Prostate gland (tissue), 2 donors: ENCODE results near the gene SOX2.

Source experiments
- POLR2A ChIP-seq: fragments of 450-650 bp; IDR thresholded peaks from one replicate; pipeline ENCODE4 v1.6.1; 2016; ENCODE audit warnings: antibody characterized with exemption, mild to moderate bottlenecking
- TF ChIP-seq, protein P1 (sequence below), 4 experiments: fragments of 200-600 bp in 2 of 4; fragments of 450-650 bp in 2 of 4; sonication (generic) in 2 of 4; IDR thresholded peaks; 1 replicate in 3 of 4; 2 replicates in 1 of 4; pipeline ENCODE4 v1.5.1; 2016 to 2019; ENCODE audit warnings: antibody characterized with exemption in 4 of 4, mild to moderate bottlenecking in 2 of 4, moderate library complexity in 2 of 4

DNA sequence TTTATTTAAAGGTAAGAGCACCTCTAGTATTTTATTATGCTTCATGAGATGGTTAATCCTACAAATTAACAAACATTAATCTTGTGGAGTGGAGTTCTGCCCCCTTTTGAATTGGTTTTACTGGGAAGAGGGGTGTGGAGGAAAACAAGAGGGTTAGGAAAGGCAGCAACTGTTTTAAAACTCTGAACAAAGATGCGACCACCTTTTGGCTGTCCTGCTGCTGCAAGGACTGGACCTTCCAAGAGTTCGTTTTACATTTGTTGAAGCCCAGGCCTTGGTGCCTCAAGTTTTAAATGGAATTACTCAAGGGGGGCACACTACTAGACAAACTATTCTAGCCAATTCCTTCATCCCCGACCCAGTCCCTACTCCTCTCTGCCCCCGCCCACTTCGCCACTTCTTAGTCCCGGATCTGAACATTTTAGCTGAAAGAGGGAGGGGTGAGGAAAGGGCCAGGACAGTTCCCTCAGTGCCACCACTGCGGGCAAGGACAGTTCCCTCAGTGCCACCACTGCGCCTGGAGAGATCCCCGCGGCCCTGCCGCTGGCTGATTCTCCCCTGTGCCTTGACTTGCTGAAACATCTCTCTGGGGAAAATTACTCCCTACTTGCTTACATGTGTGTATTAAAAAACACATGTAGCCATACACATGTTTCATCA, 11.2 kb downstream of the SOX2 start:
- TF ChIP-seq, protein P1, sequence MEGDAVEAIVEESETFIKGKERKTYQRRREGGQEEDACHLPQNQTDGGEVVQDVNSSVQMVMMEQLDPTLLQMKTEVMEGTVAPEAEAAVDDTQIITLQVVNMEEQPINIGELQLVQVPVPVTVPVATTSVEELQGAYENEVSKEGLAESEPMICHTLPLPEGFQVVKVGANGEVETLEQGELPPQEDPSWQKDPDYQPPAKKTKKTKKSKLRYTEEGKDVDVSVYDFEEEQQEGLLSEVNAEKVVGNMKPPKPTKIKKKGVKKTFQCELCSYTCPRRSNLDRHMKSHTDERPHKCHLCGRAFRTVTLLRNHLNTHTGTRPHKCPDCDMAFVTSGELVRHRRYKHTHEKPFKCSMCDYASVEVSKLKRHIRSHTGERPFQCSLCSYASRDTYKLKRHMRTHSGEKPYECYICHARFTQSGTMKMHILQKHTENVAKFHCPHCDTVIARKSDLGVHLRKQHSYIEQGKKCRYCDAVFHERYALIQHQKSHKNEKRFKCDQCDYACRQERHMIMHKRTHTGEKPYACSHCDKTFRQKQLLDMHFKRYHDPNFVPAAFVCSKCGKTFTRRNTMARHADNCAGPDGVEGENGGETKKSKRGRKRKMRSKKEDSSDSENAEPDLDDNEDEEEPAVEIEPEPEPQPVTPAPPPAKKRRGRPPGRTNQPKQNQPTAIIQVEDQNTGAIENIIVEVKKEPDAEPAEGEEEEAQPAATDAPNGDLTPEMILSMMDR (IDR thresholded peaks at IDR 0.05), result no peak
- no peak for TF ChIP-seq POLR2A
